Cardiac muscle cell (in vitro differentiated cells and primary cell): ENCODE data around the gene ESX1. TPM values are rescaled to one million over a fixed set of nuclear protein-coding genes. Genes with fewer than 3 reads are reported as not detected.
"Not testable (repeated sequence)": the region's sequence is repeated elsewhere in the genome, so short reads cannot be mapped to it uniquely, and the experiment has no call there.

Source experiments
- DNase-seq, 2 donors: peaks; one replicate each; pipeline versions ENCODE4 v3.0.0 to v3.0.0-alpha.2; 2010 to 2017; ENCODE audit warnings: low read depth in 1 of 2, low spot score in 1 of 2
- H3K27ac ChIP-seq: fragments of 200-600 bp; sonication (generic); 2 replicates; pipeline ENCODE4 v1.5.1; 2016
- H3K27me3 ChIP-seq: fragments of 200-600 bp; sonication (generic); 2 replicates; pipeline ENCODE4 v1.6.0; 2016; ENCODE audit warnings: control low read depth
- H3K36me3 ChIP-seq: fragments of 200-600 bp; sonication (generic); 2 replicates; pipeline ENCODE4 v1.5.1; 2016; ENCODE audit warnings: control low read depth
- H3K4me1 ChIP-seq: fragments of 200-600 bp; sonication (generic); 2 replicates; pipeline ENCODE4 v1.8.1; 2017; ENCODE audit warnings: low read depth, mild to moderate bottlenecking, mixed run types
- H3K4me3 ChIP-seq: fragments of 200-600 bp; sonication (generic); 2 replicates; pipeline ENCODE4 v1.5.1; 2016; ENCODE audit warnings: mild to moderate bottlenecking
- H3K9me3 ChIP-seq: fragments of 200-600 bp; sonication (generic); 2 replicates; pipeline ENCODE4 v1.5.1; 2017; ENCODE audit warnings: low read depth, mild to moderate bottlenecking, control low read depth
- polyA plus RNA-seq: library from polyadenylated mRNA; unstranded; fragments of >200 nt; fragmentation: Nextera tagmentation; extraction: Ambion mirVana; gene quantifications from 2 replicates; pipeline ENCODE4 v1.2.1, GENCODE V29; 2016
- total RNA-seq: library from RNA; depleted of rRNA; stranded (reverse); fragments of >200 nt; gene quantifications from 2 replicates; pipeline ENCODE4 v1.2.3, GENCODE V29; 2016
- TF ChIP-seq, protein P1 (sequence below): IDR thresholded peaks from 2 replicates; pipeline ENCODE4 v1.5.1; 2012; ENCODE audit warnings: low read depth, mild to moderate bottlenecking, low read length

ESX1 gene
- total and polyA plus RNA-seq, 2 experiments from 2014 or later = not detected

- peaks cover 100% of the 10 kb centered on the region for H3K27me3 ChIP-seq
- no peak overlapping the region for H3K27ac ChIP-seq
- no peaks in the 10 kb centered on the region for H3K4me1 ChIP-seq
- DNase-seq = no peak
- H3K36me3 ChIP-seq = no peaks in the 10 kb centered on the region
- no peak overlapping the region for H3K4me3 ChIP-seq
- H3K9me3 ChIP-seq = no peaks in the 10 kb centered on the region
- TF ChIP-seq, protein P1, sequence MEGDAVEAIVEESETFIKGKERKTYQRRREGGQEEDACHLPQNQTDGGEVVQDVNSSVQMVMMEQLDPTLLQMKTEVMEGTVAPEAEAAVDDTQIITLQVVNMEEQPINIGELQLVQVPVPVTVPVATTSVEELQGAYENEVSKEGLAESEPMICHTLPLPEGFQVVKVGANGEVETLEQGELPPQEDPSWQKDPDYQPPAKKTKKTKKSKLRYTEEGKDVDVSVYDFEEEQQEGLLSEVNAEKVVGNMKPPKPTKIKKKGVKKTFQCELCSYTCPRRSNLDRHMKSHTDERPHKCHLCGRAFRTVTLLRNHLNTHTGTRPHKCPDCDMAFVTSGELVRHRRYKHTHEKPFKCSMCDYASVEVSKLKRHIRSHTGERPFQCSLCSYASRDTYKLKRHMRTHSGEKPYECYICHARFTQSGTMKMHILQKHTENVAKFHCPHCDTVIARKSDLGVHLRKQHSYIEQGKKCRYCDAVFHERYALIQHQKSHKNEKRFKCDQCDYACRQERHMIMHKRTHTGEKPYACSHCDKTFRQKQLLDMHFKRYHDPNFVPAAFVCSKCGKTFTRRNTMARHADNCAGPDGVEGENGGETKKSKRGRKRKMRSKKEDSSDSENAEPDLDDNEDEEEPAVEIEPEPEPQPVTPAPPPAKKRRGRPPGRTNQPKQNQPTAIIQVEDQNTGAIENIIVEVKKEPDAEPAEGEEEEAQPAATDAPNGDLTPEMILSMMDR = no peak
Measured at GRCh38 chrX:104255465-104255864, 732 bp upstream of the ESX1 start.

DNA sequence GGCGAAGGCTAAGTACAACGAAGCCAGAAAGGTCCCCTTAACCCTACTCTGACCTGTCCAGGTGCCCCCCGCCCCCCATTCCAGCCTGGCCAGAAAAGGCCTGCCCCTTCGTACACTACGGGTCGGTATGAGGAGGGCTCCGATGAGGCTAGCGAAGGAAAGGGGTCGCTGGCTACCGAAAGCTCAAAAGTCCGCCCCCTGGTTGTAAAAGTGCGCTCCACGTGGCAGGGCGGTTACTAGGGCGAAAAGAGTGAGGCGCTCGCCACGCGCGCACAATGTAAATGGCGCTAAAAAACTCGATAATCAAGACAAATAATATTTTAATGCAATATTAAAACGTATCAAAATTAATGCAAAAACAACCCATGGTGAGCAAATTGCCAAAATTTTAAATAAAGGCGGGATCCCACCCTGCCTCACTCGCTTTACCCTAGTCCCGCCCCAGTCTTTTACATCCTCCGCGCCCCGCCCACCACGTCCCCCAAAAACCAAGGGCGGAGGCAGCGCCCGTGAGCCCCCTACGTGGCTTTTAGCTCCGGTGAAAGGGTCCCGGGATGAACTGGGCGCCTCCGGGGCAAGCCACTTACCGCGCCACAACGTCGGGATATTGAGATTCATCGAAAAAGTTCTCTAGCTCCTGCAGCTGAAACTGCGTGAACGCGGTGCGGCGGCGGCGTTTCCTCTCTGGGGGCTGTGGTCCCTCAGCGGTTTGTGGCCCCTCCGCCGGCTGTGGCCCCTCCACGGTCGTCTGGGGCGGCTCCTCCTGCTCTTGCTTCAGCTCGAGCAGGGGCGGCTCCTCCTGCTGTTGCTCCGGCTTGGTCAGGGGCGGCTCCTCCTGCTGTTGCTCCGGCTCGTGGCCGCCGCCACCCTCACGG lies 929 bp downstream of the ESX1 start:
- TF ChIP-seq, protein P1 = peak; percentile 6
- H3K36me3 ChIP-seq = no peaks in the 10 kb centered on the region
- peak; percentile 2 to 48 for DNase-seq
- H3K9me3 ChIP-seq = no peaks in the 10 kb centered on the region
- H3K27ac ChIP-seq = no peak overlapping the region
- no peaks in the 10 kb centered on the region for H3K4me1 ChIP-seq
- H3K27me3 ChIP-seq = peaks cover 98% of the 10 kb centered on the region
- H3K4me3 ChIP-seq = peak overlapping the region; percentile 16

DNA sequence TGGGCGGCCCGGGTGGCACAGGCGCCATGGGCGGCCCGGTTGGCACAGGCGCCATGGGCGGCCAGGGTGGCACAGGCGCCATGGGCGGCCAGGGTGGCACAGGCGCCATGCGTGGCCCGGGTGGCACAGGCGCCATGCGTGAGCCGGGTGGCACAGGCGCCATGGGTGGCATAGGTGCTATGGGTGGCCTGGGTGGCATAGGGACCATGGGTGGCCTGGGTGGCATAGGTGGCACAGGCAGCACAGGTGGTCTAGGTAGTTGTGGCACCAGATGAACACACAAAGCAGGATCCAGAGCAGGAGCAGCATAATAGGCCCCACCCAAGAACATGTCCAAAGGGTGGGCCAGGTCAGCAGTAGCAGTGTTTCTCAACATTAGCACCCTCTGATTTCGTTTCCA lies 4.3 kb downstream of the ESX1 start:
- Histone ChIP-seq H3K4me3 (no peak overlapping the region), H3K27ac (no peak overlapping the region), H3K9me3 (no peaks in the 10 kb centered on the region), H3K36me3 (no peaks in the 10 kb centered on the region), H3K4me1 (no peaks in the 10 kb centered on the region), H3K27me3 (peaks cover 98% of the 10 kb centered on the region)
- DNase-seq = no peak
- TF ChIP-seq, protein P1 = no peak

GRCh38 chrX:104230060-104230459 lies 24.7 kb downstream of the ESX1 start:
- not testable (repeated sequence) for H3K9me3 ChIP-seq, H3K4me3 ChIP-seq, H3K27ac ChIP-seq, DNase-seq, H3K36me3 ChIP-seq, H3K4me1 ChIP-seq
- peaks cover 21% of the 10 kb centered on the region for H3K27me3 ChIP-seq

DNA sequence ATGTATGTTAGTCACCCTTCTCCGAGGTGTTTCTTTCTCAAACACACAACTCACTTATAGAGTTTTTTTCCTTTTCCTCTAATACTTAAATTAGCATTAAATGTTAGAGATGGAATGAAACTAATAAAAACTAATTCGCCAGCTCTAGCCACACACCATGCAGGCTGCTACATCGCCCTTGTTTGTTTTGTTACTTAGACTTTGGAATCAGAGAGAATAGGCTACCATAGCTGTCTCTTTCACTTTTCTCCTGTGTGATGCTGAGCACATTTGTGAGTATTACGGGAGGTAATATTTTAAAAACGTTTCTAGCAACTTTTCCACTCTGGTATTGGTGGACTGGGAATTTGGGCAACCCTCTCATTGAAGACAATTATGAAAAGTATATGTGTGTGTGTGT lies 43.5 kb downstream of the ESX1 start:
- H3K4me3 ChIP-seq = no peak overlapping the region
- TF ChIP-seq, protein P1 = no peak
- peaks cover 9% of the 10 kb centered on the region for H3K27me3 ChIP-seq
- no peaks in the 10 kb centered on the region for H3K9me3 ChIP-seq
- H3K36me3 ChIP-seq = no peaks in the 10 kb centered on the region
- H3K4me1 ChIP-seq = no peaks in the 10 kb centered on the region
- no peak for DNase-seq
- H3K27ac ChIP-seq = no peak overlapping the region

DNA sequence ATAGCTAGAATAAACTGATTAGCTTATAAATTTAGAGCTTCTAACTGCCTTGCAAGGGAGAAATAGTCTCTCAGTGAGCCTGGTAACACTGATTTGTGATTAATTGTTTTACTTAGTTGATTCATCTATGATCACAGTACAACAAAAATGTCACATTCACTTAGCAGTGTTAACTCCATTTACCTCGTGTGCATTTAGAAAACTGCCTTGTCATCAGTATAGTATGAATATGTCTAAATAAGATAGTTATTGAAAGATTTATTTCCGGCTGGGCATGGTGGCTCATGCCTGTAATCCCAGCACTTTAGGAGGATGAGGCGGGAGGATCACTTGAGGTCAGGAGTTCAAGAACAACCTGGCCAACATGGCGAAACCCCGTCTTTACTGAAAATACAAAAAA lies 49.2 kb downstream of the ESX1 start:
- Histone ChIP-seq H3K27me3 (peaks cover 7% of the 10 kb centered on the region), H3K27ac (no peak overlapping the region), H3K4me3 (no peak overlapping the region), H3K4me1 (no peaks in the 10 kb centered on the region), H3K9me3 (no peaks in the 10 kb centered on the region), H3K36me3 (no peaks in the 10 kb centered on the region)
- DNase-seq = no peak
- TF ChIP-seq, protein P1 = no peak
